ENCODE data around the gene CACNG4. TPM values are rescaled to one million over a fixed set of nuclear protein-coding genes. Genes with fewer than 3 reads are reported as not detected.
A peak's percentile ranks its signal among the peaks of the same experiment; 100 is the strongest.

The CACNG4 gene
- total RNA-seq, 1 donor from 2014 or later: 44.5 TPM

DNA sequence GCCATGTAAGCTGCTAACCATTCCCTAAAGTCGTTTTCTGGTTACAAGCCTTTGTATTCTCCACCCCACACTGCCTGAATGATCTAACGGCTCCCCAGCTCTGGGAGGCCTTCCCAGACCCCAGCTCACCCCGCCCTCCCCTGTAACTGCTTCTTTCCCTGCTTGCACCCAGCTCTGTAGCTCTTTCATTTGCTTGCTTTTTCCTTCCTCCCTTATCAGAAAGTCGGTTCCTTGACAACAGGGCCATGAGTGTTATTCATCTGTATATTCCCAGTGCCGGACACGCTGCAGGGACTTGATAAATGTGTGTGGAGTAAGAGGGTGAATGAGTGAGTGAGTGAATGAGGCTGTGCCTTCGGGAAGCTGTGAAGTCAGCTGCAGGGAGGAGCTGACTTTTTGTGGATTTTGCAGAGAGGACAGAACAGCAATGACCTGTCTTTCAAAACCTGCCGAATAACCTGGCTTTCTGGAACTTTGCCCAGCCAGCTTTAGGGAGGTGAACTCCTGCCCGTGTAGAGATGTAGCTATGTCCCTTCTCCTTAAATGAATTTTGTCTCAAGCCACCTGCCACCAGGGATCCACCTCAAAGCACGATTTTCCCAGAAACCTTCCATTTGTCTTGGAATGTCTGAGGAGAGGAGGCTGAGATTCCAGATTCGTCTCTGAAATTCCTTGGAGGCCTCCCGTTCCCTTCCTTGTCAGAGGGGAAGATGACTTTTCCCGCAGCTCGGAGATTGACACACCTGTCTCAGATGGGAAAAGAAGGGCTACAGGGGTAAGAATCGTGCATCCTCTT is 20.0 kb upstream of the CACNG4 start:
- DNase-seq: no peak

DNA sequence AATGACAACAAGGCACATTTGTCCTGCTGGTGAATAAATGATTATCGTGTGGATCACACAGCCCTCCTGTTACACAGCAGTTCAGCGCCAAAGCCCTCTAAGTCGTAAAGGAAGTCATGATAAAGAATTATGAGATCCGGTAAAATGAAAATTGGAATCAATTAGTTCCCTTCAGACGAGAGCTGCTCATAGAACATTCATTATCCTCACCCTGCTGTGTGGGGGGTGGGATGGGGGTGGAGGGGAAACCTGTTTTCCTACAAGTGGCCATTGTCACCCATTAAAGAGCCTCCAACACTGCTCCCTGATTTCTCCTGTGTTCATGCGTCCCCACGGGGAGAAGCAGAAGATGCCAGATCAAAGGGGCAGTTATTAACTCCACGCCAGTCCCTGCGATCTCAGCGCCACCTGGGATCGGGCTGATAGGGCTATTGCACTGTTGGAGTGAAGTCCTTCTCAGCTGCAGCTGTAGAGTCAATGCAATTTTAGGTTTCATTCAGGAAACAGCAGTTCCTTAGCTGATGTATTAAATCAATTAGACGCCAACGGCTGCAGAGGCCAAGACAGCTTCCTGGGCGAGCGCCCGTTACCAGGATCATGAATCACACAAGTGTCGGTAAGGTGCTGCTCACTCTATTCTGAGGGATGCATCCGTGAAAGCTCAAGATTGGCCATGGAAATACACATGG is 19.2 kb upstream of the CACNG4 start:
- DNase-seq: no peak

DNA sequence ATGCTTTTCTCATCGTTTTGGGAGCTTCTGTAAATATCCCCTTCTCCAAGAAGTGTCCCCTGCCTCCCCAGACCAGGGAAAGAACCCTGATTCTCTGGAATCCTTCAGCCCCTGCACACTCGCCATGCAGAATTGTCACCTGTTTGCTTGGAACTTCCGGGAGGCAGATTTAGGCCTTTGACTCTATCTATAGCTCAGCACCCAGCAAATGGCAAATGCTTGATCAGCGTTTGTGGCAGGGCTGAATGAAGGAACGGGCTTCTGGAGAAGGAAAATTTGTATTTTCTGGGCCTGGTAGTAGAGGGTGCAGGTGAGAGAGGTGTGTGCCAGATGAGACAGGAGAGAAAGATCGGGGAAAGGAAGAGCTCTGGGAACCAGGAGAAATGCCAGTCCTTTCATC is 18.3 kb upstream of the CACNG4 start:
- DNase-seq: no peak

DNA sequence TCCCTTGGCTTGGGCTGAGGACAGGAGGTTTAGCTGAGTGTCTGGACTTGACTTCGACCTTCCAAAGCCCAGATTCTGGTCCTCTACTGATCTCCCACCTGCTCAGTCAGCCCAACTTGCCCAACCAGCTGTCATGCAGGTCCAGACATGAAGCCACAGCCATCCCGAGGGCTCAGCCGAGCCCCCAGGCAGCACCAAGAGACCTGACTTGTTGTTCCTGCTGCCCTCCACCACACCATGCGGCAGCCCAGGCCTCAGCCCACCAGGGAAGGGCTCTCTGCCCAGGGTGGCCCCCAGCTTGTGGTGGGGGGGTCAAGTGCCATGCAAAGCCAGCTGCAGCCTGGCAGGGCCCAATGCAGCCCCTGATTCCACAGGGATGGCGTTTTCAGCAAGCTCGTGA is 17.2 kb upstream of the CACNG4 start:
- no peak for DNase-seq

DNA sequence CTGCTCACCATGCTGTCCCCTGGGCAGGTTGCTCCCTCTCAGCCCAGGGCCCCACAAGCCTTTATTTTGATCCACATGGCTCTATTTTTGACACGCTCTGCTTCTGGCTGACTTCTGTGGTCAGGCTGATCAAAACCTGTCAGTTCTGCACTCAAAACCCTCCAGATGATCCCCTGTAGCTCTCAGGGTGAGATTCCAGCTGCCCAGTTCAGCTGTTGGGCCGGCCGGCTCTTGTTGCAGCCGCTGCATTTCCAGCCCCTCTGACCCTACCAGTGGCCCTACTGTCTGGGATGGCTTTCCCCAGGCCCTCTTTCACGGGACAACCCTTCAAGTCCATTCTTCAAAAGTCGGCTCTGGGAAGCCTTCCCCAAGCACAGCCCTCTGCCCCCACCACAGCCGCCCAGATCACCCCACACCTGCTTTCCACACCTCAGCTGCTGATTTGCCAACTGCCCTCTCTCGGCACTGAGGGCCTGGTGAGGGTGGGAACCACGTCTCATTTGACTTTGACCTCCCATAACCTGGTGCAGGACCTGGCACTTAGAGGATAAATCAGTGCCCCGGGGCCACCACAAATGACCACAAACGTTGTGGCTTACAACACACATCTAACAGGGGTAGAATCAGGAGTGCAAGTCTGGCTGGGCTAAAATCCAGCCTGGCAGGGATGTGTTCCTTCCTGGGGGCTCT is 16.3 kb upstream of the CACNG4 start:
- DNase-seq: no peak

DNA sequence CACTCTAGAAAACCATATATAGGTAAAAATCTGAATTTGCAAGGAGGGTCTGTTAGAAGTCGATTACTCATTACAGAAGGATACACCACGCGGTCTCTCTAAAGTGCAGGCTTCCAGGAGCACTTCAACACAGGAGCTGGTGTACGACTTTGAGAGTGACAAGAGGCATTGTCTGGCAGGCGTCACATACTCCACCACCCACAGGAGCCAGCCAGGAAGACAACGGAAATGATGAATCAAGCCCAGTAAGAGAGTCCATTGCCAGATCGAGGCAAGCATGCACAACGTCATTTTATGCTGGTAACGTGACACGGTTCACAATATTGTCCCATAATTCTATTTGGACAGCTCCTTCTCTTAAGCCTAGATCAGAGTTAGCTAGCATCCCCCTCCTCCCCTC is 15.0 kb upstream of the CACNG4 start:
- DNase-seq: peak; percentile 27

DNA sequence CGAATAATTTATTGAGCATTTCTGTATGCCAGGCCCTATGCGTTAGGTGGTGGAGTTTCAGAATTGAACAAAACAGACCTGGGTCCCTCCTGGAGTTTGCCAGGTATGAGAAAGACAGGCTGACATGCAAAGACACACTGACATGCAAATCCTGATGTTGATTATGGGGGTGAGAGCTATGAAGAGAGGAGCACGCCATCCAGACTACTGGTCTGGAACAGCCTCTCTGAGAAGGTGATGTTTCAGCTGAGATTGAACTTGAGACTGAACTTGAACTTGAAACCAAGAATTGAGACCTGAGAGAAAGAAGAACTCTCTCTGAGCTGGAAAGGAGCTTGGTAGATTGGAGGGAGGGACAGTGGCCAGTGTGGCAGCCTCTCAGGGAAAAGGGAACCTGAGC is 14.2 kb upstream of the CACNG4 start:
- no peak for DNase-seq

DNA sequence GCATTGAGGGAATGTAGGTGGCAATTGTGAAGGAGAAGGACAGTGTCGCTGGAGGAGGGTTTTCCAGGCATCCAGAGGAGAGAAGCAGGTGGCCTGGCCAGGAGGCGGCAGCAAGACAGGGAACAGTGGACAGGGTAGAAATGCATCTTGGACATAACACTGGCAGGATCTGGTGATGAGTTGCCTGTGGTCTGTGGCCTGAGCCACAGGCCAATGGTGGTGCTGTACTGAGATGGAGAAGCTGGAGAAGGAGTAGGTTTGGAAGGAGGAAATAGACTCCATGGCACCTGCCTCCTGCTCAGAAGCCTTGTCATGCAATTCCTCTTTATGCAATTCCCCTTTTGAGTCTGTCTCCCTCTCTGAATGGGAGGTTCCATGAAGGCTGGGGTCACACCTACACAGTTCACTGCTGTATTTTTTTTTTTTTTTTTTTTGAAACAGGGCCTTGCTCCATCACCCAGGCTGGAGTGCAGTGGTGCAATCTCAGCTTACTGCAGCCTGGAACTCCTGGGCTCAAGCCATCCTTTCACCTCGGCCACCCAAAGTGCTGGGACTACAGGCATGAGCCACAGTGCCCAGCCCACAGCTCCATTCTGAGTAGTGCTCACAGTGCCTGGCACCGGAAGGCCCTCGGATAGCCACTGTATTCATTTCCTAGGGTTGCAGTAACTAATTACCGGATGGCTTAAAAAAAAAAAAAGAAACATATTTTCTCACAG is 13.5 kb upstream of the CACNG4 start:
- DNase-seq: no peak

DNA sequence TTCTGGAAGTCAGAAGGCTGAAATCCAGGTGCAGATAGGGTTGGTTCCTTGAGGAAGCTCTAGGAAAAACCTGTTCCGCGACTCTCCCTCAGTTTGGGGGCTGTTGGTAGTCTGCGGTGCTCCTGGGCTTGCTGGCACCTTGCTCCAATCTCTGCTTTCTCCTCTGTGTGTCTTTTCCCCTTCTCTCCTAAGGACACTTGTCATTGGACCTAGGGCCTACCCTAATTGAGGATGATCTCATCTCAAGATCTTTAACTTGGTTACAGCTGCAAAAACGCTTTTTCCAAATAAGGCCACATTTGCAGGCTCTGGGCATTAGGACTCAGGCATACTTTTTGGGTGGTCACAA is 12.9 kb upstream of the CACNG4 start:
- no peak for DNase-seq

DNA sequence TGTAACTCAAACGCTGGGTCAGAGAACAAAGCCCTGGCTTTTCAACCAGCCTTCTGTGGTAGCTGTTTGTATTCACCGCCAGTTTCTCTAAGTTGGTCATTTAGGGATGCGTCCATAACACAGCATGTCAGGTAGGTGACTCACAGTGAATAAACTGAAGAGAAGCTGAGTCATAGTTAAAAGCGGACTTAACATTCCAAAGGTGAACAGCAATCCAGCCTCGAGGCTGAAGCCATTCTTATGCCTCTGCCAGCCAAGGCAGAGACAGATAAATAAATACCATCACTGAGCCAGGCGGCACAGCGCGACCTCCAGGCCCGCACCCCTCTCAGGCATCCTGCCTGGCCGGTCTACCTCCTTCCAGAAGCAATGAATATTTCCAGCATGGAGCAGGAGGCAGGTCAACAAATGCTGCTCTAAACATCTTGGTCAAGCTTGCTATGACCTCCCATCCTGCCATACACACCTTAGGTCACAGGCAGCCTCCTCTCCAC is 12.4 kb upstream of the CACNG4 start:
- DNase-seq: no peak

DNA sequence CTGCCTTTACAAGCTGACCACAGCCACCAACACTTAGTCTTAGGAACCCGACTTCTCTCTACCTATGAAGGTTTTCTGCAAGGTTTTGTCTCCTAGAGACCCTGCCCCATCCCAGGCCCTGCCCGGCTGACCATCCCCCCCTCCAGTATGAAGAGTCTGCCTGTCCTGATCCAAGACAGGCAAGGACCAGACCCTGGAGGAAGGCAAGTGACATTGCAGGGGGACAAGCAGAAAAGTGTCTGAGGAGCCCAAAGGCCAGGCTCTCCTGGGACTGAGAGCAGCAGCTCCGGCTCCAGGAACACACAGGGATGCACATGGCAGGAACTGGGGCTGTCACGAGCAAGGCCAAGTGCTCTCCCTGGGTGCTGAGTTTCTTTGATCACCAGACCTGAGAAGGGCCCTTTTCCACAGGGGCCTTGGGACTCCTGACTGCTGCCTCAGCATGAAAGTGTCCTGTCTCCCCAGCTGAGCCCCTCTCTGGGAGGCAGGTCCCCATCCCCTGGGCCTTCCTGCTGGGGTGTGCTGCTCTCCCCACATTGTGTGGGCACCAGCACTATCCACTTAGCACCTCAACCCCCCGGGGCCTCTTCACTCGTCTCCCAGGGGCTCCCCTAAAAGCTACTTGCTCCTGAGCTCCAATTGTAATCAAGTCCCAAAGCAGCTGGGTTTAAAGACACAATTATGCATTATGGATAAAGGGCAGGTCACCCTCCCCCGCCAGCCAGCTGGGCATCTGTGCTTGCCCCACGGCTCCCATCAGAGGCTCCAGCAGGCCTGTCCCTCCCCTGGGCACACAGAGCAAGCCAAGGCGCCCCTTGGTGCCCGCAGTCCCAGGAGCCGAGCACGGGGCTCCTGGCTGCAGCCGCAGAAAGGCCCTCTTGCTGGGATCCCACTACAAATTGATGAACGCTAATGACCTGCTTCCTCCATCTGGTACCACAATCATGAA is 11.6 kb upstream of the CACNG4 start:
- DNase-seq: no peak

DNA sequence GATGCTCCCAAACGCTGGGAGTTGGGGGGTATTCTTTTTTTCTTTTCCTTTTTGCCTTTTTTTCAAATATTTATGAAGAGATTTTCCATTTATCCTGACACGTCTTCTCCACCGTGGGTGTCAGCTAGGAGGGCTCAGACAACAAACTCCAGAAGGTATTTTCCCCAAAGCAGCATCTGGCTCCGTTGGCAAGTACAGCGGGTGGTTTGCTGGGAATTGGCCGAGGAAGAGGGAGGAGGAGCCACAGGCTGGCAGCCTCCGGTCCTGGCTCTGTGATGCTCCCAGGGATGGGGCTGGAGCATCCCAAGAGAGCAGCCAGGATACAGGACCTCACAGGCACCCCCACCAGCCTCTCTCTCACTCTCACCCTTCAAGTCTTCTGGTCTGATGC is 10.9 kb upstream of the CACNG4 start:
- peak; percentile 46 for DNase-seq

DNA sequence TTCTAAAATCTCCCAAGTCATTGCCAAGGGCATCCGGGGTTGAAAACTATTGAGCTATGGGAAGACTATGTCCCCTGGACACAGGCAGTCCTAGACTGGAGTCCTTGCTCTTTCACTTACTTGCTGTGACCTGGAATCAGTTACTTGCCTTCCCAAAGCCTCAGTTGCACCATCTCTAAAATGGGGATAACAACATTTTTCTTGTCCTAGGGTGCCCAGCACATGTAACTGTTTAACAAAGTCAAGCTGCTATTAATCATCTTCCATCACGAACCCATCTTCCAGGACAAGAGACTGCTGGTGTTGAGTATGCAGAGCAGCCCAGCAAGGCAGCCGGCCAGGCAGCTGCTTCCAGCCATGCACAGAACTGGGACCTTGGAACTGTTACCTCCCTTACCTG is 9.9 kb upstream of the CACNG4 start:
- no peak for DNase-seq

DNA sequence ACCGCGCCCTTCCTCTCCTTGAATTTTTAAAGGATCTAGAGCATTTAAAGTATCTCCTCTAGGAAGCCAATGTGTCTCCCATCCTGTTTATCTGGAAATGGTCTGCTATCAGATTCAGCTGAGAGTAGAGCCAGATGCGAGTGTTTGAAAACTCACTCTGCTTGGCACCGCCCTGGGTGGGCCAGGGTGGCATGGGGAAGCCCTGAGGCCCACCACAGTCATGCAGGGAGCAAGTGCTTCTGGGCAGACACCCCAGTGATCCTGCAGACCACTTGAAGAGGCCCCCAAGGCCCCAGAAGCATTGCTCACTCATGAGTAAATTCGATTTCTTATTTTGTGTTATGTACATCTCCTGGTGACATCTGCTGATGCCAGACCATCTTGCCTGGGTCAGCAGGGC is 8.7 kb upstream of the CACNG4 start:
- DNase-seq: no peak

DNA sequence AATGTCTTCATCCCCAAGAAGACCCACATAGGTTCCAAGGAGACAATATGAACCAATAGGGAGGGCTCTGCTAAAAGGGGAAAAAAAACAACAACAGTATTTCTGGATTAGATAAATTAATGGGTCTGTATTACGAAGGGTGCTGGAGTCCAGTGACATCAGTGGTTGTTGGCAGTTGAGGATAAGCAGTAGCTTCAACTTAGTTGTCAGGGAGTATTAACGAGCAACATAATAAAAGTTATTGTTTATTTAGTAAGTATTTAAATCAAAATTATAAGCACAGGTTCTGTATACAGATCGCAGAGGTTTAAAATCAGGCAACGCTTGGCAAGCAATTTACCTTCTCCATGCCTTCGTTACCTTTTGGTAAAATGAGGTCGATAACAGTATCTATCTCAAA is 7.6 kb upstream of the CACNG4 start:
- no peak for DNase-seq

DNA sequence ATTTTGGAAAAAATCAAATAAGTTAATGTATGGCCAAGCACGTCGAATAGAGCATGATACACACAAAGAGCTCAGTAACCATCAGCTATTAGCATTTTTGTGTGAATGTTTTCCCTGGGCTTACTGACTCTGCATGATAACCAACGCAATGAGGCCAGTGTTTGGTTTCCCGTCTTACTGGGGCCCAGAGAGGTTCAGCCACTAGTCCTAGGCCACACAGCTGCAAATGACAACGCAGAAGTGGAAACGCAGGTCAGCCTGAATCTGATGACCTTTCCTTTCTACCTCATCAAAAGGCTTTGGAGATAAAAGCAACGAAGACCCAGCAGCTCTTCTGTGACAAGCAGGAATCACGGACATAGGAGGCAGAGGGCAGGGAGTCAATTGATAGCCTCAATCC is 7.2 kb upstream of the CACNG4 start:
- no peak for DNase-seq

DNA sequence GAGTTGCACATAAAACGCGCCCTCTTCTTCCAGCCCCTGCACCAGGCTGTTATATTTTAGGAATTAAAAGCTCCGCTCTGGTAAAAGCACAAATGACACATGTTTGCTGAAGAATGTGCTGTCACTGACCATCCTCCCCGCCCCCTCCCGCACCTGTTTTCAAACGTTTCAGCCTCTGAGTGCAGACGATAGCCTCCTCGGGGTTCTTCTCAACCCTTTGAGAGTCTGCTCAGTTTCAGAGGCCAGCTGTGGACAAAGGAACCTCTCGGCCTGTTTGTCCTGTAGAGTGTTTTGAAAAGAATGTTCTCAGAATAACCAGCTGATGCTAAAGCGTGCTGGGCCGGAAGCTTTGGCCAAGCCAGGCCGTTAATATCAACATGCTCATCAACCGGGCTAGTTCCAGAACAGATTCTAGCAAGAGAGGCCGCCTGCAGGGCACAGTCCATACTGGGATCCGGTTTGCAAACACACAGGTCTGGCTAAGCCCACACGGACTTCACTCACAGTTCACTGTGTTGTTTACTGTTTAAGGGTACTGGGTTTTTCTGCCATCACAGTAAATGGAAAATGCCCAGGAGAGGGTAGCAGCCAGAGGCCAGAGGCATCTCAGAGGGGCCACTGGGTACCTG is 6.4 kb upstream of the CACNG4 start:
- no peak for DNase-seq

DNA sequence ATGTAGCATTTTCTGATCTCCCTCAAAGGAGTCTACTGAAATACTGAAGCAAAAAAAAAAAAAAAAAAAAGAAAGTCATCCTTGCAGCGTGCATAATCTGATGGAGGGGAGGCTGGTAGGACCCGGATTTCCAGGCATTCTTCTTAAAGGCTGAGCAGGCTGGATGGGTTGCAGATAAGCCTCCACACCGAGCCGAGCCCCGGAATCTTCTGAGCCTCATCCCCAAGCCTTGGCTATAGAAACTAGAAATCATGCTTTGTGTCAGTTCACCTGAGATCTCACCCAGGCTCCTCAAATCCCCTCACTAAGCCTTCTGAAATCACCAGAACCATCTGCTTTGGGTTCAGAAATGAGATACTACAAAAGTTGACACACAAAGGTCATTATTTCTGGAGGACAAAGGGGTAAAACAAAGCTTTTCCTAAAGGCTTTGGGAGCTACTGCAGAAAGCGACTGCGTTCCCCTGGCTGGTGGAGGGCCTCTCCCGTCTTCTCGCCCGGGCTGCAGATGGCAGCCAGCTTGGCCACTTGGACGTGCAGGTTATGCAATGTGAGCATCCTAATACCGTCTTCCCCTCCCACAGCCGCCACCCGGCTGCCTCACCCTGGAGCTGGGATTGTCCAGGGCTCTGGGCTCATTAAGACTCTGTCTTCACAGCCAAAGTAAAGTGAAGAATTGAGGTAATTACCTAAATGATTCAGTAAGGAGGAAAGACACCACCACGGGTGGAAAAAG is 4.7 kb upstream of the CACNG4 start:
- no peak for DNase-seq

DNA sequence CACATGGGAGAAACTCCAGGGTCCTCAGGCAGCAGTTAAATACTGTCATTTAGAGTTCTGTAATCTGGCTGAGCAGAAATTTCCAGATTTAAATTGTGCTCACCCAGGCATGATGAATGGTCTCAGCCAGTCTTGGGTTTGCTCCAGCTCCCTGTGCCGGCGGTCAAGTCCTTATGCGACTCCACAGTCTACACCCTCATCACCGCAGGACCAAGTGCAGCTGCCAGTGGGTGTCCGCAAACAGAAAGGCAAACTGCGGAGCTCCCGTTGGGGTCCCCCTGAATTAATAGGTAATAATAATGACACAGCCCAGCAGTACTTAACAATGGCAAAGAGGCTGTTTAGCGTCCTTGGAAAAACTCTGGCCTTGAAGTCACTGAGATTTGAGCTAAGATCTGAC is 3.9 kb upstream of the CACNG4 start:
- no peak for DNase-seq

DNA sequence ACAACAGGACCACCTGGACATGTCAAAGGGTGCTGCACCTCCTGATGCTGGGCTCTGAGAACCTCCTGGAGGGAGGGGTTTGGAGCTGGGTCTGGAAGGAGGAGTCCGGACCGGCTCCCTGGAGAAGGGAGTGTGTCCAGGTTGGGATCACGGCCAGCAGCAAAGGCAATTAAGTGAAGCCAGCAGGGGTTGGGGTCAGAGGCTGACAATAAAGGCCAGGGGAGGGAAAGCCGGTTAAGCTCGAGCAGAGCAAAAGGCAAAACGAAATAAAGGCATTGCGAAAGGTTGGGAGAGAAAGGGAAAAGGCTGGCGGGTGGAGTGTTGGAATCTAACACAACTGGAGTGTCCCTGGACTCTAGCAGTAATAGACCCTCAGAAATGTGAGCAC is 992 bp upstream of the CACNG4 start:
- DNase-seq: no peak

Measured in occipital lobe (tissue), 2 donors.